HG02981 (cell line): ENCODE results near the gene ROS1.

Experiments used
- ATAC-seq: cut with Tn5 transposase; IDR thresholded peaks from one replicate; pipeline ENCODE4 v1.9.1; 2021; ENCODE audit warnings: mild to moderate bottlenecking, moderate library complexity; ENCODE audit not compliant: unreplicated experiment

Gene ROS1

GRCh38 chr6:117441824-117442264 lies 16.1 kb upstream of the ROS1 start:
- ATAC-seq: no peak

- ATAC-seq: no peak
Measured at GRCh38 chr6:117440706-117441525, 15.2 kb upstream of the ROS1 start.

DNA sequence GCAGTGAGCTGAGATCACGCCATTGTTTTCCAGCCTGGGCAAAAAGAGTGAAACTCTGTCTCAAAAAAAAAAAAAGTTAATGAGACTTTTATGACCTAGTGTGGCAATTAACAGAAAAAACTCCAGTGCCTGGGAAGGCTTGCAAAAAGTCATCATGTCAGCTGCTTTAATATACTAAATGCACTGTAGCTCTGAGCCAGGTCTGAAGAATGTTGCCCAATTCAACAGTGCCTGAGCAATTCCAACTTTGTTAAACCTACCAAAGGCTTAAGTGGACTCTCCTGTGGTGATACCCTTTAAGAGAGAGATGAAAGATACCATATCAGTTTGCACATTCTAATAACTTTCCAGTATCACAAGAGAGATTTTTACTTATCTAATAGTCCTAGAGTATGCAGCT lies 6.5 kb upstream of the ROS1 start:
- no peak for ATAC-seq

DNA sequence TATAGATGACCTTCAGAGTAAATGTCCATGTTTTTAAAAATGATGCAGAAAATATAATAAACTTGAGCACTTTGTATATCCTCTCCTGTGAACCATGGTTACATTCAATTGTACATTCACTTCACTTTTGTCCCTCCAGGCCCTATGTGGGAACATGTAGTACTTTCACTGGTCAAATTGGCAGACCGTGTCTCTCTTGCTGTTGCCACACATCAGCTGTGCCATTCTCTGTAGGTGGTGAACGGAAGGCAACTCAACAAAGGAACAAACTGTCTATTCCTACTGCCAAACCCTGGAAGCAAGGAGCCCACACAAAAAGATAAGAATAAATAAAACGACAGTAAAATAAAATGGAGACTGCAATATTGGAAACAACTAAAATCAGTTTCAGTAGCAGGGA lies 2.0 kb downstream of the ROS1 start:
- no peak for ATAC-seq

DNA sequence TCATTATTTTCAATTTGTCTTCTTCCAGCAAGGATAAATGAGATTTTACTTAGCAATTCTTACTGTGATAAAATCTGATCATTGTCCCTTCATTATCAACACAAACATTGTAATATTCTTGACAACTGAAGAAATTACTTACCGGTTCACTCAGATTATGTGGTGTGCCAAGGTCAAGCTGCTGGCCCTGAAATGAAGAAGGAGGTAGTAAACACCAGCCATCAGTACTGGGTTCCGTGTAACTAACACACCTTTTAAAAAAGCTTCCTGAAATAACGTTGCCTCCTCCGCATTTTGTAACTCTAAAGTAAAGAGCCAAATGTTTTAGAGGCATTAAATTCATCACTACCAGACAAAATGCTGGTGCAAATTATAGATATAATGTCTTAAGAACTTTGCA lies 7.4 kb downstream of the ROS1 start:
- ATAC-seq: no peak

GRCh38 chr6:117417851-117418250 lies 7.9 kb downstream of the ROS1 start:
- ATAC-seq: no peak

DNA sequence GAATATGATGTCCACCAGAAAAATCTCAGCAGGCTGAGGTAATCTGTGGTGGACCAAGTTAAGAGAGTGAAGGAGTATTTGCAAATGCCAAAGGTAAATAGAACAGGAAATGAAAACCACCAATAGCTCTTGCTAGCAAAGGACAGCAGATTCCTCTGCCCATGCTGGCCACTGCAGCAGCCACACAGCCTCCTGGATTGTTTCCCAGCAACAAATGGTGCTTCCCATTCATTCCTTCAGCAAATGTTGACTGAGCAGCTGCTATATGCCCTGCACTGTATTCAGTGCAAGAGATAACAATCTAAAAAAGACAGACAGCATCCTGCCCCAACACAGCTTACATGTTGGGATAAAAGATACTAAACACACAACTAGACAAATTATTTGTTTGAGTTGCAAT lies 11.0 kb downstream of the ROS1 start:
- ATAC-seq: no peak

DNA sequence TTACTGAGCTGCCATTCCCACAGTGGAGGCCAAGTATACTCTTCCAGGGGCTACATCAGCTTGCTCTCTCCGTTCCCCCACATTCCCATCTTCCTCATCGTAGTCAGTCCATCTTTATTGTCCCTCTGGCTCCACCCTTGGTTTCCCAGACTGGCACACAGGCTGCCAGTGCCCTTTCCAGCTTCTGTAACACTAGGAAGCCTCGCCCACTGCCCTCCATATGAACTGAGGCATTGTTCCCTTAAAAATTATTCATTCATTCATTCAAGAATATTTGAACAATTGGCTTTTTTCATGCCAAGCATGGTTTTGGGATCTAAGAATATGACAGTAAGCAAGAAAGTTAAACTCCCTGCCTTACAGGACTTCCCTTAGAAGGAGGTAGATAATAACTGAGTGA lies 14.3 kb downstream of the ROS1 start:
- ATAC-seq: no peak

DNA sequence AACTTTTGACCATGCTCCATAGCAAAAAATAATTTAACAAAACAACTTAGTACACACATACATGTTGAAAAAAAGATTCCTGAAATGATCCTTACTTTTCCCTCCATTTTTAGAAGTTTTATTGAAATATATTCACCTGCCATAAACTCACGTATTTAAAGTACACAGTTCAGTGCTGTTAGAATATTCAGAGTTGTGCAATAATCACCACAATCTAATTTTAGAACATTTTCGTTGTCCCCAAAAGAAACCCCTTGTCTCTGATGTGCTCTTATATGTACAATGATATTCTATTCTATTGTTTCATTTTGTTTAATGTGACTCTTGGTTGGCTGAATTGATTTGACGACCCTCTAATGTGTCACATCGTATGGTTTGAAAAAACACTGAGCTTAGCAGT lies 15.9 kb downstream of the ROS1 start:
- no peak for ATAC-seq

- no peak for ATAC-seq
Measured at GRCh38 chr6:117409420-117409819, 16.3 kb downstream of the ROS1 start.

GRCh38 chr6:117404548-117404947 lies 21.2 kb downstream of the ROS1 start:
- ATAC-seq: no peak

- ATAC-seq: no peak
Measured at GRCh38 chr6:117401799-117402198, 23.9 kb downstream of the ROS1 start.

DNA sequence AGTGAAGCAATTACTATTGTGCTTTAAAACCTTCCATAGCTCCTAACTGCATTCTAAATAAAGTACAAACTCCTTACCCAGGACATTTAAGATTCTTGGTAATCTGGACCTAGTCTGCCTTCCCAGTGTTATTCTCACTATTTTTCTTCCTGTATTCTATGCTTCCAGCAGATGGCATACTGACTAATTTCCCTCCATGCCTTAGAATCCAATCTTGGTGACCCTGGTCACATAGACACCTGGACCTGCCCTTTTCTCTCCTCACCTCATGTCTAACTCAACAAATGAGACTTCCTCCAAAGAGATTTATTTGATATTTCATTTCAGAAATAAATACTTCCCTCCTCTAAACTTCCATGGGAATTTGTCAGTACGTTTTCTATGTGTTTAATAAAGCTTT lies 25.8 kb downstream of the ROS1 start:
- no peak for ATAC-seq

DNA sequence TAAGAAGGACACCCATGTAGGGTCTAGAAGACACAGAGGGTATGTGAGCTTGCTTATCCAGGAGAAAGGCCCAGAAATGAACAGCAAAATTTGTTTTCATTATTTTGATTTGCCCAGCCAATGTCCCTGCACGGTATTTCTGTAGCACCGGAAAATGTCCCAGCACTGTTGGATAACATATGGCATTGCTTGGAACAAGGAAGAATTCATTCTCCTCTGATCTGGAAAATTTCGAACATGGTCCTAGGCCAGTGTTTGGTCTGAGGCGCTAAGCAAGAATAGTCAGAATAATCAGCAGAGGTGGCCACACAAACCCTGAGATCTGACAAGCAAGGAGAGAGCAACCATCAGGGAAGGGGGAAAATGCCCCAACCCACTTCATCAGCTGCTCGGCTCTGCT lies 26.6 kb downstream of the ROS1 start:
- no peak for ATAC-seq

DNA sequence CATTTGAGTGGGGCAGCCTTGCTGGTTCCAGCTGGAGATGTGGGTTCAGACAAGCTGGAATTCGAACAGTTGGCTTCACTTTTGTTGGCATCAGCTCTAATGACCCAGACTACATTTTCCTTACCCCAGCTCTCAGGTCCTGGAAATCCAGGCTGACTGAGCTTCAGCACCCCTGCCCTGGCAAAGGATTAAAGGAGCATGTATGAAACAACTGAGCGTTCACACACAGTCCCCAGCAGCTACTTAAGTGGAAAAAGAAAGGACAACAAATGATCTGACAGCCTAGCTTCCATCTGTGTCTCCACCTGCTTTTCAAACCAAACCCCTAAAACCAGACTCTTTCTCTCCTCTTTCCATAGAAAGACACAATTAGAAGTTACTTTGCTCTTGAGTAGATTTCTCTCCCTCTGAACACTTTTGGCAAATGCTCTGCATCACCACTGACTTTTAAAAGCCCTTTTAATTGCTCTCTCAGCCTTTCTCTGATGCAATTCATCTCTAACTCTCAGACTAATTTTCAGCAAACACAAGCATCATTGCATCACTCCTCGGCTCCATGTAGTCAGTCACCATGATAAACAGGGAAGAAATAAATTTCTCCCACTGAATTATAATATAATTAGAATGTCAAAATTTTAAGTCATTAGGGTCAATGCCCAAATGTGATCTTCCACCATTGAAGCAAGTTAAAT lies 28.1 kb downstream of the ROS1 start:
- no peak for ATAC-seq

DNA sequence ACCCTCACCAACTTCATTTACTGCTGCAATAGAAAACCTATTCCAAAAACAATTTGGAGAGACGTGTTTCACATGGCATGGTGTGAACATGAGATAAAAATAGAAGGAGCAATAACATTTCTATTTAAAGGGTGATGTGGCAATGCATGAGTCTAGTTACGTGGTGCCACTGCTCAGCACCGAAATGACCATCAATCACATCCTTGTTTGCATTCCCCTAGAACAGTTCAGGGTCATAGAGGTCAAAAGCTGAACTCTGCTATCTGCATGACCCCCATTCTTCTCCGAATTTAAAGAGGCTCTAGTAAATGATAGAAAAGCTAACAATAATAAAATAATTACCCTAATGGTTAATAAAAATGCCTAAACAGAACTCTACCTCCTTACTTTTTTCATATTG lies 29.5 kb downstream of the ROS1 start:
- no peak for ATAC-seq

DNA sequence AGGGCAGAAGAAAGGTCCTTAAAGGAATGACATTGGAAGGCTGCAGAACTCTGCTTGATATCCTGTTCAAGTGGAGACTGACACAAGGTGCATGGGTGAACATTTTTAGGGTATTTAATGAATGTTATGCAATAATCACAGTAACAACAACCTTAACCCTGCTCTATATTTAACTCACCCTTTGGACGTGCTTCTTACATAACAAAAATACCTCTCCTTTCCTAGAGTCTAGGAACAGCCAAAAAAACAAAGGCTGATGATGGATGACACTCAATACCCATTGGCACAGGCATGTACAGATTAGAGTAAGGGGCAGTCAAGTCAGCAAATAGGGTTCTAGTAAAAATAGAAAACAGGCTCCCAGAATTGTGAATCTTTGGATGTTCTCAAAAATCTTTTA lies 30.6 kb downstream of the ROS1 start:
- no peak for ATAC-seq

DNA sequence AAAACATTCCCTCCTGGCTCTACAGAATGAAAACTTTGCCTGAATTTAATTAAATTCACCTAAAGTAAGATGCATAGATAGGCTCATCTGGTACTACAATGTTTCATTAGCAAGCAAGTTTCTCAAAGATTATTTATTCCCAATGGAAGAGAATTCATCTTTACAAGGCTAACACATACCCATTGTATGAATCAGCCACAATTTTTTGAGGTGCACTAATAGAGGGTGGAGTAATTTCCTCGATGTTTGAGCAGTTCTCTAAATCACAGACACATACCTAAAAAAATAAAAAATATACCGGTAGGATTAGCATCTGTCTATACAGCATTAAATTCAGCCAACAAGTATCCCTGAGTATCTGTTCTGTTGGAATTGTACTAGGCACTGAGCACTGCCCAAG lies 32.7 kb downstream of the ROS1 start:
- no peak for ATAC-seq

GRCh38 chr6:117391874-117392583 lies 33.7 kb downstream of the ROS1 start:
- ATAC-seq: no peak

- ATAC-seq: no peak
Measured at GRCh38 chr6:117389227-117390057, 36.3 kb downstream of the ROS1 start.

DNA sequence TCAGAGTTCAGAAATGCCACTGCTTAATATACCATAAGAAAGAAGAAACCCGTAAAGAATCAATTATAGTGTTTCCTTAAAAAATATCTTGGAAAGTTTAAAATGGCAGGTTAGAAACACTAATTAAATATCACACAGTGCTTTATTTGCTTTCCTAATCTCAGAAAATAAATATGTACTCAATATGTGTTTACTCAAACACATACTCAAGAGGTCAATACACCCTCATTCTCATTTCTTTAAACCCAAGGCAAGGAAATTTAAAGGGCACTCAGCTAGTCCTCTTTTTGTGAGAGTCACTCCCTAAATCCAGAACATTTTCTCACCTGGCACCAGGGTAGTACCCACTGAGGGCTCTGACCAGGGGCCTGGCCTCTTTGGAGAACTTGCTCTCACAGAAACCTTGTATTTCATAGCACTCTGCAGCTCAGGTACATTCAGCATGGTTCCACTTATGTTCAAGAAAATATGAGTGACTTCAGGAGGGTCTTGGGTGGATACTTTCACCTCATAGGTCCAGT lies 38.2 kb downstream of the ROS1 start:
- no peak for ATAC-seq
